Activated T-cell treated with anti-CD3 and anti-CD28 coated beads, Interleukin-2, amount 50 U/mL, for 24 hours (primary cell): ENCODE results near the gene UBE3B.
A peak's percentile ranks its signal among the peaks of the same experiment; 100 is the strongest.

ENCODE experiments used
- DNase-seq: peaks from one replicate; pipeline ENCODE4 v3.0.0-alpha.2; 2020
- H3K27ac Mint-ChIP-seq: 2 replicates; pipeline ENCODE4 v1.8.0; 2020; ENCODE audit warnings: mild to moderate bottlenecking, mixed read lengths
- H3K27me3 Mint-ChIP-seq: 2 replicates; pipeline ENCODE4 v1.8.0; 2020; ENCODE audit warnings: mixed read lengths
- H3K36me3 Mint-ChIP-seq: 2 replicates; pipeline ENCODE4 v1.8.0; 2020; ENCODE audit warnings: low read depth, mixed read lengths
- H3K4me1 Mint-ChIP-seq: 2 replicates; pipeline ENCODE4 v1.8.0; 2020; ENCODE audit warnings: low read depth, mixed read lengths
- H3K4me3 Mint-ChIP-seq: 2 replicates; pipeline ENCODE4 v1.8.0; 2020; ENCODE audit warnings: mild to moderate bottlenecking, moderate library complexity, mixed read lengths
- H3K9me3 Mint-ChIP-seq: 2 replicates; pipeline ENCODE4 v1.8.0; 2020; ENCODE audit warnings: mixed read lengths

UBE3B gene

DNA sequence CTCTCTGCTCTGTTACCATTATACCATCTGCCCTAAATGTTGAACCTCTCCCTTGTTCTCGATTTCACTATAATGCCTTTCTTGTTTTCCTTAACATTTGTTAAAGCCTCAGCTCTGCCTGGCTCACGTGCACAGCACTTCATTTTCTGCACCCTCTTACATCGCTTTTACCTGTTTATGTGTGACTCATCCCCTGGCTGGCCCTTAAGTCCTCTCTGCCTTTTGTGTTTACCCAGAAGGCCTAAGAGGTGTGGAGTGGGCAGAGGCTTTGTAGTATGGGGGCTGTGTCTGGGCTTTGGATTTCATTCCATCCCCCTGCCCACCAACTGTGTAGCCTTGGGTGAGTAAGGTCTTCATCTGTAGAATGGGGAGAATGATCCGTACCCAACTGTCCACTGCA lies 36.5 kb downstream of the UBE3B start:
- Mint-ChIP-seq H3K36me3 (peaks cover 89% of the 10 kb centered on the region), H3K4me3 (no peak overlapping the region)
- DNase-seq: no peak

DNA sequence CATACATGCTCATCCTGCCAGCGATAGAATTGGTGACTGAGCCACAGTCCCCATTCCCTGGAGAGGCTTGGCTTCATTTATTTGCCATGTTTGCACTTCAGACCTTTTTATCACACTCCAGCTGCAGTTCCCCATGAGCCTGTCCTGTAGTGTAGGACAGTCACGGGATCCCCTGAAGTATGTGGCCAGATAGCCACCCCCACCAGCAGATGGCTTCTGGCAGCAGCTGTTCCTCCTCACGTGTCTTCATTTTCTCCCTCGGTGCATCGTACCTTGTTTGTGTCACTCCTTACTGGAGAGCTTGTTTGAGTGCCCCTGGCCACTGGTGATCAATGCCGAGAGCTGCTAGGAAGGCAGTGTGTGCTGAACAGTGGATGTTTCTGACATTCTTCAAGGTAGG lies 40.2 kb downstream of the UBE3B start:
- no peak for DNase-seq
- no peak overlapping the region for H3K27ac Mint-ChIP-seq
- H3K36me3 Mint-ChIP-seq: peaks cover 90% of the 10 kb centered on the region
- no peaks in the 10 kb centered on the region for H3K4me1 Mint-ChIP-seq
- H3K4me3 Mint-ChIP-seq: no peak overlapping the region
- no peaks in the 10 kb centered on the region for H3K27me3 Mint-ChIP-seq
- no peaks in the 10 kb centered on the region for H3K9me3 Mint-ChIP-seq

More for the DNA sequence above, 36.5 kb downstream of the UBE3B start:
- H3K9me3 Mint-ChIP-seq: no peaks in the 10 kb centered on the region
- H3K27me3 Mint-ChIP-seq: no peaks in the 10 kb centered on the region
- H3K4me1 Mint-ChIP-seq: no peaks in the 10 kb centered on the region
- H3K27ac Mint-ChIP-seq: peak overlapping the region; percentile 6

DNA sequence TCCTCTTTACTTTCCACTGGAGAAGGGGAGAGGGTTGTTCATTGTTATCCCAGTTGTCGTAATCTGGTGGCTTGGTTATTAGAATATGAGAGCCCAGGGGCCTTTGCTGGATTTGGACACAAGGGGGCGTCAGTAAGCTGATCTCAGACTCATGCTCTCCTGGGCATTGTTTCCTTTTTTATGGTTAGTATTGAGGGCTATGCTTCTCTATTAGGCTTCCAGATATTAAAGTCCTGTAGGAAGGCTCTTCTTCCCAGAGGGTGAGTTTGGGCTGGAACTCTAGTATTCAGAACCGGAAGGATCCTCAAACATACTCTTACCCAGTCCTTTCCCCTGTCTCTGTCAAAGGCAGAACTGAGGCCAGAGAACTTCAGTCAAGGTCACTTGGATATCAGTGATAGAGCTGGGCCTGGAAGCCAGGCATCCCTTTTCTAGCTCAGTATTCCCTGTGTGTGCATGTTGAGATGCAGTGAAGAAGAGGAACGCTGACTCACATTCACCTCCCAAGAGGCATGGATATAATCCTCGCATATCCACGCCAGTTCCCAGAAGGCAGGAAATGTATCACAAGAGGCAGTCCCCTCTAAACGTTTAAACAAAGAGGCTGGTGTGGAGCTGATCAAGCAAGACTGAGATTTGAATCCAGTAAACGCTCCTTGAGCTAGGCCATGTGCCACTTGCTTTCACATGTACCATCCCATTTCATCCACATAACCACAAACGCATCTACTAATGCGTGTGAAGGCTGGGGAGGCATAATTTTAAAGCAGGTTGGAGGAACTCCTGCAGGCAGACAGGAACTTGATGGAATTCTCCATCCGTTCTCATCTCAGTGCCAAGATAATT lies 41.6 kb downstream of the UBE3B start:
- Mint-ChIP-seq H3K27ac (peak overlapping the region; percentile 78), H3K9me3 (no peaks in the 10 kb centered on the region), H3K4me1 (no peaks in the 10 kb centered on the region), H3K36me3 (peaks cover 90% of the 10 kb centered on the region), H3K27me3 (no peaks in the 10 kb centered on the region), H3K4me3 (no peak overlapping the region)
- peak; percentile 57 for DNase-seq

DNA sequence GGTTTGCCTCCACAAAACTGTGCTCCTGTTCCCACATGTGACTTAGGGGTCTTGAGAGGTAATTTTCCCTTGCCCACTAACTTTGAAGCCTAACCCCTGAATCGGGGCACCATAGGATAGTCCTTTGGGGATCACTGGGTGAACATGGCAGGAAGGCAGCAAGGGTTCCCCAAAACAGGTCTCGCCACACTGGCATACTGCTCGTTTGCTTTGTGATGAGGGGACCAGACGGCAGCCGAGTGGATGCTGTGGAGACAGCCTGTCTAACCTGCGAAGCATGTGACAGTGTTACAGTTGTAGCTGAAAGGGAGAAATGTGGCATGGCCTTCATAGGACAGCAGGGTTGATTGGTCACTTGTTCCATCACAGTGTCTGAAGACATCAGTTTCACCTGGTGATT lies 42.4 kb downstream of the UBE3B start:
- no peak overlapping the region for H3K4me3 Mint-ChIP-seq
- no peaks in the 10 kb centered on the region for H3K4me1 Mint-ChIP-seq
- H3K27ac Mint-ChIP-seq: no peak overlapping the region
- no peaks in the 10 kb centered on the region for H3K9me3 Mint-ChIP-seq
- H3K36me3 Mint-ChIP-seq: peaks cover 89% of the 10 kb centered on the region
- no peak for DNase-seq
- no peaks in the 10 kb centered on the region for H3K27me3 Mint-ChIP-seq

DNA sequence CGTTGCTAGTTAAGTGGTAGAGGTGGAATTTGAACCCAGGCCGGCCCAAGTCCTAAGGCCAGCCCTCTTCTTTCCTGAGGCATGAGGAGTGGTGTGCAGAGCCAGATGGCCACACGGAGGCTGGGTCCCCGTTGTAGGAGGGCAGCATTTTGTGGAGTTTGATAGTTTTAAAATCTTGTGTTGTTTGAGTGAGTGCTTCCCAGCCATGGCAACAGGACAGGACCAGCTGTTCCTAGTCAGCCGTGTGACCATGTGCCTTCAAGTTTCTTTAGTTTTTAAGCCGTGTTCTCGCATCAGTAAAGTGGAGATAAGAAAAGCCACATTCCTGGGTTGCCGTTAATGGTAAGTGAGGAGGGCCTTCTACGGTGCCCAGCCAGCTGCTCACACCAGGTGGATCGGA lies 44.4 kb downstream of the UBE3B start:
- Mint-ChIP-seq H3K27ac (no peak overlapping the region), H3K36me3 (peaks cover 95% of the 10 kb centered on the region)

DNA sequence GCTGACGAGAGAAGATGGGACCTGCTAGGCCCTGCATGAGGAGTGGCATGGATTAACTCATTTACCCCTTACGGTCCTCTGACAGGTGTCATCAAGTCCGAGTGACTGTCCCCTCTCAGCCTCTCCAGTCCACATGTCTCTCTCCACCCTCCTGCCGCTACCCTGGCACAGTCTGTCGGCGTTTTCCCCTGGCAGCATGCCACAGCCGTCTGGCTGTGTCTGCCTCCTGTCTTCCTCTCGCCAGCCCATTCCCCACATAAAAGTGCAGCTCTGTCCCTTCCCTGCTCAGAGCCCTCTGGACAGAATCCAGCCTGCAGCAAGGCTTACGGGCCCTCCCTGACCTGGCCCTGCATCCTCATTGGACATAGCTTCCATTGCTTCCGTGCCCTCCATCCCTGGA lies 45.6 kb downstream of the UBE3B start:
- DNase-seq: no peak
- Mint-ChIP-seq H3K9me3 (no peaks in the 10 kb centered on the region), H3K4me1 (no peaks in the 10 kb centered on the region), H3K27me3 (no peaks in the 10 kb centered on the region), H3K36me3 (peaks cover 94% of the 10 kb centered on the region), H3K4me3 (no peak overlapping the region), H3K27ac (no peak overlapping the region)

More for the DNA sequence above, 44.4 kb downstream of the UBE3B start:
- H3K4me3 Mint-ChIP-seq: no peak overlapping the region
- no peaks in the 10 kb centered on the region for H3K4me1 Mint-ChIP-seq
- H3K9me3 Mint-ChIP-seq: no peaks in the 10 kb centered on the region
- DNase-seq: no peak
- H3K27me3 Mint-ChIP-seq: no peaks in the 10 kb centered on the region

DNA sequence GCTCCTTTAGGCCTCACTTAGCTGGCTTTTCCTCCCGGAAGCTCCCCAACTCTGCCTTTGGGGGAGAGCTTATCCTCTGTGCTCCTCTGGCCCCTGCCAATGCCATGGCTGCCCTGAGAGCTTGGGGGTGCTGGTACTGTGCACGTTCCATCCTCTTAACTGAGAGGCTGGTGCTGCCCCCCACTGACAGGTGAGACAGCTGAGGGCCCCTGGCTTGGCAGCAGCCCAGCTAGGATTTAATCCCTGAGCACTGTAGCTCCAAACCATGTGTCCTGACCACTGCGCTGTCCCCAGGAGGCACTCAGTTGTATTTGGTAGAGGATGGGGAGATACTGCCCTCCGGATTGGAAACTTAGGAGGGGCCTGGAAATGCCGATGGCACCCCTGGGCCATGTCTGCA lies 46.1 kb downstream of the UBE3B start:
- H3K4me1 Mint-ChIP-seq: no peaks in the 10 kb centered on the region
- no peak overlapping the region for H3K4me3 Mint-ChIP-seq
- H3K9me3 Mint-ChIP-seq: no peaks in the 10 kb centered on the region
- H3K27me3 Mint-ChIP-seq: no peaks in the 10 kb centered on the region
- DNase-seq: no peak
- H3K36me3 Mint-ChIP-seq: peaks cover 94% of the 10 kb centered on the region
- no peak overlapping the region for H3K27ac Mint-ChIP-seq

DNA sequence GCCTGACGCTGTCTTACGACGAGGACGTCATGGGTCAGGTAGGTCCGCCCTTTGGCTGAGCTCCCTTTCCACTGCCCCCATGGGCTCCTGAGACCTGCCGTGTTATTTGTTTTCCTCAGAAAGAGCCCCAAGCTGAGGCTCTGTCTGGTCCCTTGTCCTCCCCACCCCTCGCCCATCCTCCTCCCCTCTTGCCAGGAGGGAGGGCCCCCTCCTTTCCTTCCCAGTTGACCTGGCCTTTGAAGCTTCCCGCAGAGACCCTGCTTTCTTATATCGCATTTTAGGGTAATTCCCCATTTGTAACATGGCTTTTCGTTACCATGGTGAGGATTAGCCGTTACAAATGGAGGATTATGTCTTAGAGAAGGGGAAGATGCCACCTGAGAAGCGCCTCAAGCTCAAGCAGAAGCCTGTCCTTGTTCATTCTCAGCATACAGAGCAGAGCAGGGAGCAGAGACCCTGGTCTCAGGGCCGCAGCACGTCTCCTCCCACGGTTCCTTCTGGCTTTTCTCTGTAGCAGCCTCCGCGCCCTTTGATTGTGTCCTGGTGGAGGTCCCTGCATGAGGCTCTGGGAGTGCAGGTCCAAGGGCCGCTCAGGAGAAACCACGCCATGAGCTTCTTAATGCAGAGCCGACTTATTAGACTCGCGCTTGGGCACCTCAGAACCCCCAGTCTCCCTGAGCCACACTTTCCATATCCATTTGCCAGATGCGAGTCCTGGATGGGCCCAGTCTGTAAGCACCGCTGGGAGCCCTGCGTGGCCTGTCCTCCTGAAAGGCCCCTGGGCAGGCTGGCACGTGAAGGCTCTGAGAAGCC lies 47.2 kb downstream of the UBE3B start:
- DNase-seq: no peak
- H3K27me3 Mint-ChIP-seq: no peaks in the 10 kb centered on the region
- no peak overlapping the region for H3K27ac Mint-ChIP-seq
- H3K4me1 Mint-ChIP-seq: no peaks in the 10 kb centered on the region
- no peak overlapping the region for H3K4me3 Mint-ChIP-seq
- peaks cover 91% of the 10 kb centered on the region for H3K36me3 Mint-ChIP-seq
- no peaks in the 10 kb centered on the region for H3K9me3 Mint-ChIP-seq

DNA sequence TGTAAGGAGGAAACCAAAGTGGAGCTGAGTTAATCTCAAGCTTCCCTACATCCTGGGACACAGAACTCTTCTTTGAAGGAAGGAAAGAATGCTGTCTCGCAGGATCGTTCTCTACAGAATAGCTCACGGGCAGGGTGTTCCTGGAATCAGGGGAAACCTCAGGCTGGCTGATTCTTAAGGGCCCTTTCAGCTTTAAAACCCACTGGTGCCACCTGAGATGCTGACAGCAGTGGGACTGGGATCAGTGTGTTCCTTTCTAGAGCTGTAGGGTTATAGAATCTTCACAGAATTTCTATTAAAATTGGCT lies 47.8 kb downstream of the UBE3B start:
- no peaks in the 10 kb centered on the region for H3K27me3 Mint-ChIP-seq
- no peak overlapping the region for H3K4me3 Mint-ChIP-seq
- peaks cover 91% of the 10 kb centered on the region for H3K36me3 Mint-ChIP-seq
- no peaks in the 10 kb centered on the region for H3K4me1 Mint-ChIP-seq
- no peak for DNase-seq
- no peak overlapping the region for H3K27ac Mint-ChIP-seq
- H3K9me3 Mint-ChIP-seq: no peaks in the 10 kb centered on the region

DNA sequence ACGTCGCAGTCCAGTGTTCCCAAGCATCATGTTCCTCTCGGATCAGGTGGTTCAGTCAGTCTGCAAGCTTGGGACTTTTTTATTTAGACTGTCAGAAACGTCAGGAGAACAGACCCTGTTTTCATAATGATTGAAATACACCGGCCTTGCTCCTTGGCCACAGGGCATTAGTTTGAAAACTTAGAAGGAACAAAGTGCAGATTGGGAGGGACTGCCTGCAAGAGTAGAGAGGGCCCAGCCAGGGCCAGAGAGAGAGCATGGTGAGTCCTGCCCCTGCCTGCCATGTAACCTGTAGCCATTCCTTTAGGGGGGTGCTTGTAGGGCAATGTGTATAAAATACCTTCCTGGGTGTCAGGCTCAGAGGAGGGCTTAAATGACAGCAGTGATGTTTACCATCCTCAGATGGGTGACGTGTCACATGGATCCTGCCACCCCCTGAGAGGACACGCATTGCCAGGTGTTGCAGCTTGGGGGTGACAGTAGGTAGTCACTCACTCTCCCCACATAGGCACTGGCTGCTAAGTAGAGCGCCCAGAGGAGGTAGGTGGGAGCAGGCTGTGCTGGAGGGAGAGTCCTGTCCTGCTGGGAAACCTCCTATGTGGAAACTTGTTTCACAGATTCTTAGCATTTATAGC lies 50.2 kb downstream of the UBE3B start:
- no peak for DNase-seq
- Mint-ChIP-seq H3K27me3 (no peaks in the 10 kb centered on the region), H3K27ac (no peak overlapping the region), H3K4me1 (no peaks in the 10 kb centered on the region), H3K4me3 (no peak overlapping the region), H3K9me3 (no peaks in the 10 kb centered on the region), H3K36me3 (peaks cover 84% of the 10 kb centered on the region)

DNA sequence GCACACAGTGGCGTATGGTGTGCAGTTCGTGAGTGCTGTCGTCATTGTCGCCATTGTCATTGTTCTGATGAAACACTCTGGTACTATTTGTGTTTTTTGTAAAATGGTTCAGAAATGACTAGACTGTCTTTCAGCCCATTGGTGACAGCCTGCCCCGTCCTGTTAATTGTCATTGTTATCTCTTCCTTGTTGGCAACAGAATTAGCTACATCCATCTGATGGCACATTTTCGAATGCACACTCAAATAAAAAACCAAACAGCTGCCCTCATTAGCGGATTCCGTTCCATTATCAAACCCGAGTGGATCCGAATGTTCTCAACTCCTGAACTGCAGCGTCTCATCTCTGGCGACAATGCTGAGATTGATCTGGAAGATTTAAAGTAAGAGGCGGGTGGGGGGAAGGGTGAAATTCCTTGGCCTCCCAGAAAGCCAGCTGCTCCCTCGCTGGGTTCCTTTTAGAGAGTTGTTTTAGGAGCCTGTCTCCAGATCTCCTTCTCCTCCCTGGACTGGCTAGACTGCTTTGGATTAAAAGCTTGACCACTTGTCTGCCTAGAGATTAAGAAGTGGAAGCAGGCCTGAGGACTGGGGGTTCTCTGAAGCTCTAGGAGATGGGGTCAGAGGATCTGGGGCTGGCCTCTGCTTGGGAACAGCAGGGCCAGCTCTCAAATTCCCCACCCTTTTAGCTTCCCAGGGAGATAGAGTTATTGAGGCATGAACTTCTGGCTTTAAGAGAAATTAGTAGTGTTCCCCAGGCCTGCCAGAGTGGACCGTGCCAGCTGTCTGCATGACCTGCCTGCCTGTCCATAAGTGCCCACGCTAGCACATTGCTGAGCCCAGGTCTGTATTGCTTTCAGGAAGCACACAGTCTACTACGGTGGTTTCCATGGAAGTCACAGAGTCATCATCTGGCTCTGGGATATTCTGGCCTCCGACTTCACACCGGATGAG lies 52.5 kb downstream of the UBE3B start:
- no peak for DNase-seq
- Mint-ChIP-seq H3K27me3 (no peaks in the 10 kb centered on the region), H3K27ac (no peak overlapping the region), H3K9me3 (no peaks in the 10 kb centered on the region), H3K4me3 (no peak overlapping the region), H3K4me1 (no peaks in the 10 kb centered on the region), H3K36me3 (peaks cover 80% of the 10 kb centered on the region)

DNA sequence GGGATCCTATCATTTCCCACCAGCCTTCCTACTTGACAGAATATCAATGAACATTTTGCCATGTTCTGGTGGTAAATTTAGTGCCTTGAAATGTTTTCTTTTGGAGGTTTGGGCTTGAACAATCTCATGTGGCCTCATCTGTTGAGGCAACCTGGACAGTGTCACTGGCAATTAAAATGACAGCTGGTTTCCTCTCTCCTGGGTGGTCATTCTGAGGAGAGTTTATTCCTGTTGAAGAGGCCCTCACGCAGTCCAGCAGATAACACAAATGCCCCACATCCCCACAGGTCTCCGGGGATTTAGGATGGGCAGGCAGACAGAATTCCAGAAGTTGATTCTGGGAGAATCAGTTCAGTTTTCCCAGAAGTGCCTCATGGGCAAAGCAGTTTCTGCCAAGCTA lies 54.0 kb downstream of the UBE3B start:
- Mint-ChIP-seq H3K9me3 (no peaks in the 10 kb centered on the region), H3K27ac (no peak overlapping the region), H3K4me3 (no peak overlapping the region), H3K27me3 (no peaks in the 10 kb centered on the region), H3K4me1 (no peaks in the 10 kb centered on the region), H3K36me3 (peaks cover 79% of the 10 kb centered on the region)
- no peak for DNase-seq

DNA sequence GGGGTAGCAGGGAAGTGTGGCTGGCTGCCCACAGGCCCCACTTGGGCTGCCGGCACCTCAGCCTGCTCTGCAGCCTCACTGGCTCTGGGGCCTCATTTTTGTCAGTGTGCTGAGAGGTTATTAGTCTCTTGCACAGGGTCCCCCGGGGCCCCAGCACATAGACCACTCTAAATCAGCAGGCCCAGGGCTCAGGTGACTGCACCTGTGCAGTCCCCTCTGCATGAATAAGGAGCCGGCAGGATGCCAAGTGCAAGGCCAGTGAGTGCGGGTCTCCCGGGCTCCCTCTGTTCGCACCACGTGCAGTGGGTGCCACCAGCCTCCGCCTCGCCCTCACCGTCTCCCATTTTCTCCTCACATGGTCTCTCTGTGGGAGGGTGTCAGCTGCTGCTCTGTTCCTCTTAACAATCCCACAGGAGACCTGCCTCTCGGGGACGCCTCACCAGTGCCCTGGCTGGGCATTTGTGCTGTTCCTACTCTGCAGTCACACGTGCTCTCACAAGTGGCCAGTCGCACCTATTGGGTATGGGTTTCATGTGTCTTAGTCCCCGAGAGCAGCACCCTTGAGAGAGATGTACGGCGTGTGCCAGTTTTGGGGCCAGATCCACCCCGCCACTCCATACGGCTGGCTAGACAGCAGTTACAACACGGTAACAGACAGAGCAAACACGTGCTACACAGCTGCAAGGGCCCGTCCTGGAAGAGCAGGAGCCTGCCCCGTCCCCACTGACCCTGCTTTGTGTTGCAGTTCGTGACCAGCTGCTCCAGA lies 55.5 kb downstream of the UBE3B start:
- no peaks in the 10 kb centered on the region for H3K4me1 Mint-ChIP-seq
- no peak for DNase-seq
- H3K36me3 Mint-ChIP-seq: peaks cover 71% of the 10 kb centered on the region
- H3K9me3 Mint-ChIP-seq: no peaks in the 10 kb centered on the region
- no peaks in the 10 kb centered on the region for H3K27me3 Mint-ChIP-seq
- H3K27ac Mint-ChIP-seq: no peak overlapping the region
- H3K4me3 Mint-ChIP-seq: no peak overlapping the region

DNA sequence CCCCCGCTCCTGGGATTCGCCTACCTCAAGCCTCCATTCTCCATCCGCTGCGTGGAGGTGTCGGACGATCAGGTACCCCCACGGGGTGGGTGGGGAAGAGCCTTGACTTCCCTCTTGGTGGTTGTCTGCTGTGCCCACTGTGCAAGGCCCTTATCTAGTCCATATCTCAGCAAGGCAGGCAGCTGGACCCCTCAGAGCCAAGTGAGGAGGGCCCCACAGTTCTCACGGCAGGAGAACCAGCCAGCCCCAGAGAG lies 56.0 kb downstream of the UBE3B start:
- no peaks in the 10 kb centered on the region for H3K27me3 Mint-ChIP-seq
- no peak overlapping the region for H3K27ac Mint-ChIP-seq
- no peak overlapping the region for H3K4me3 Mint-ChIP-seq
- H3K9me3 Mint-ChIP-seq: no peaks in the 10 kb centered on the region
- no peaks in the 10 kb centered on the region for H3K4me1 Mint-ChIP-seq
- H3K36me3 Mint-ChIP-seq: peaks cover 67% of the 10 kb centered on the region
- no peak for DNase-seq
